Measurements from ENCODE around the gene MORC2.

GRCh38 chr22:30876915-30877553, 91.5 kb downstream of the MORC2 start:
- TF ChIP-seq, protein P1, sequence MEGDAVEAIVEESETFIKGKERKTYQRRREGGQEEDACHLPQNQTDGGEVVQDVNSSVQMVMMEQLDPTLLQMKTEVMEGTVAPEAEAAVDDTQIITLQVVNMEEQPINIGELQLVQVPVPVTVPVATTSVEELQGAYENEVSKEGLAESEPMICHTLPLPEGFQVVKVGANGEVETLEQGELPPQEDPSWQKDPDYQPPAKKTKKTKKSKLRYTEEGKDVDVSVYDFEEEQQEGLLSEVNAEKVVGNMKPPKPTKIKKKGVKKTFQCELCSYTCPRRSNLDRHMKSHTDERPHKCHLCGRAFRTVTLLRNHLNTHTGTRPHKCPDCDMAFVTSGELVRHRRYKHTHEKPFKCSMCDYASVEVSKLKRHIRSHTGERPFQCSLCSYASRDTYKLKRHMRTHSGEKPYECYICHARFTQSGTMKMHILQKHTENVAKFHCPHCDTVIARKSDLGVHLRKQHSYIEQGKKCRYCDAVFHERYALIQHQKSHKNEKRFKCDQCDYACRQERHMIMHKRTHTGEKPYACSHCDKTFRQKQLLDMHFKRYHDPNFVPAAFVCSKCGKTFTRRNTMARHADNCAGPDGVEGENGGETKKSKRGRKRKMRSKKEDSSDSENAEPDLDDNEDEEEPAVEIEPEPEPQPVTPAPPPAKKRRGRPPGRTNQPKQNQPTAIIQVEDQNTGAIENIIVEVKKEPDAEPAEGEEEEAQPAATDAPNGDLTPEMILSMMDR (optimal IDR thresholded peaks at IDR 0.05 in 1 of 3, IDR thresholded peaks at IDR 0.05 in 1 of 3, conservative IDR thresholded peaks at IDR 0.05 in 1 of 3; ENCODE audit: extremely low read depth in 1 of 3, insufficient read depth in 2 of 3, low read length in 3 of 3) = no peak
- TF ChIP-seq EZH2 (IDR thresholded peaks at IDR 0.05; ENCODE audit: low read length) = no peak
